OCI-M2 (cell line): ENCODE measurements around the gene OCA2.

Source experiments
- DNase-seq: peaks from one replicate; lab custom pipeline; 2025; ENCODE audit not compliant: unreplicated experiment; lab: John Stamatoyannopoulos, UW

Gene OCA2

DNA sequence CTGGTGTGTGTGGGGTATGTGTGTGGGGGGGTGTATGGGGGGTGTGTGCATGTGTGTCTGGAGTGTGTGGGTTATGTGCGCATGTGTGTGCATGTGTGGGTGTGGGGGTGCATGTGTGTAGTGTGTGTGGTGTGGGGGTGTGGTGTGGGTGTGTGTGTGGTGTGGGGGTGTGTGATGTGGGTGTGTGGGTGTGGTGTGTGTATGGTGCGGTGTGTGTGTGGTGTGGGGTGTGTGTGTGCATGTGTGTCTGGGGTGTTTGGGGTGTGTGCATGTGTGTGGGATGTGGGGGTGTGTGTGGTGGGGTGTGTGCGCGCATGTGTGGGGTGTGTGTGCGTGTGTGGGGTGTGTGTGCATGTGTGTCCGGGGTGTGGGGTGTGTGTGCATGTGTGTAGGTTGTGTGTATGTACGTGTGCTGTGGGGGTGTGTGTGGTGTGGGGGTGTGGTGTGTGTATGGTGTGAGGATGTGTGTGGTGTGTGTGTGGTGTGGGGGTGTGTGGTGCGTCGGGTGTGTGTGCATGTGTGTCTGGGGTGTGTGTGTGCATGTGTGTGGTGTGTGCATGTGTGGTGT is 6.2 kb upstream of the OCA2 start:
- DNase-seq: no peak

DNA sequence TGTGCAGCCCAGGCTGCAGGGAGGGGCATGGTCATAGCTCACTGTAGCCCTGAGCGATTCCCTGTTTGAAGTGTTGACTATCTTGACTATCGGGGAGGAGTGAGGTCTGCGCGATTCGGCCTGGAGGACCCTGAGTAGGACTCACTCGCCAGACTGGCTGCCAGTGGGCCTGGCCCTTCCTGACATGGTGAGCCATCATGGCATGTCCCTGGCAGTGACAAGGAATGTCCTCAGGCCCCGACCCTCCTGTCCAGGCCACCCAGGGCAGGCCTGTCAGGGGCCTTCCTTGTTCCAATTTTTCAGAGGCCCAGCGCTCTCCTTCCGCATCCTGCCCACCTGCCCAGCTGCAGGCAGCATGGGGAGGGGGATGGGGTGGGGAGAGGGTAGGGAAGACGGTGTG is 5.2 kb upstream of the OCA2 start:
- no peak for DNase-seq

DNA sequence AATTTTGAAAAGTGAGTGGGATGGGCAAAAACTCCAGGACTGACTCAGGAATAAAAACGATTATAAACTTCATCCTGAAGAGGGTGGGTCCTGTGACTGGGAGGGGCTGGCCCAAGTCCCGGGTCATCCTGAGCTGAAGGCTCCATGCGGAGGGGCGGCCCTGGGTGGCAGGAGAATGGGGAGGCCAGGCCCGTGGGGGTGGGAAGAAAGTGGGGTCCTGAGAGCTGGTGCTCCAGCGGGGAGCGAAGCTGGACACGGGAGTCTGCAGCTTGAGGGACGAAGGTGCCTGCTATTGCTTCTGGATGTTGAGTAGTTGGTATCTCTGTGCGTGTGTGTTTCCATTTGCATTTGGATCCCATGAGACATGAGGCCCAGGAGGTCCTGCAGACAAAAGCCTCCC is 4.7 kb upstream of the OCA2 start:
- DNase-seq: no peak

DNA sequence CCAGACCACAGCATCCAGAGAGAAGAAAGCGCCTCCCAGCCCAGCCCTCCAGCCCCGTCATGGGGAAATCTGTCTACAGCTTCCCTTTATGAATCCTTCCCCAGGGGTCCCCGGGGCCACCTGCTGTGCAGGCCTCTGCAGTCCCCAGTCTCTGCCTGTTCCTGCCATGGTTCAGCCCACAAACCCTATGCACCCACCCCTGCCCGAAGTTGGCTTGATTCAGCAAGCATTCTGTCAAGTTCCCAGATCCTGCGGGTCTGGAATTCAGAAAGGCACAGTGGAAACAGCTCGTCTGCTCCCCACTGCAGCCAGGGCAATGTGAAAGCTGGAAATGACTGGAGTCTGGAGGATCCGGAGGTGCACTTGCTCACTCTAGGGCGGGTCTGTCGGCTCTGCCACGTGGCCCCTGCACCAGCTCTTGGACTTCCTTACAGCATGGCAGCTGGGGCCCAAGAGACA is 2.9 kb upstream of the OCA2 start:
- no peak for DNase-seq

DNA sequence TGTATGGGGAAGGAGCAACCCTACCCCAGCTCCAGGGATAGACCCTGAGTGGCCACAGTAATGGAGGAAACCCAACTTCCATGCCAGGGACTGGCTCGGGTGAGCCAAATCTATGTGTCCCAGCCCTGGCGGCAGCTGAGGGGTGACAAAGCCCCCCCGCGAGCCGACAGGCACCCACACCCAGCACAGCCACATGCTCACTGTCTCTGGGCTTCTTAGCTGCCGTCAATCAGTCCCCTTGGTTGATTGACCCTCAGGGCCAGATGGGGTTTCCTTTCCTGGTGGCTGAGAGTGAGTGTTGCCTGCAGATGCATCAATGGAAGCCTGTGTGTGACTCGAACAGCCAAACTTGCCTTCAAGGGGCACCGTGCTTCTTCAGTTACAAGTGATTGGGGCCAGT is 2.1 kb upstream of the OCA2 start:
- no peak for DNase-seq

DNA sequence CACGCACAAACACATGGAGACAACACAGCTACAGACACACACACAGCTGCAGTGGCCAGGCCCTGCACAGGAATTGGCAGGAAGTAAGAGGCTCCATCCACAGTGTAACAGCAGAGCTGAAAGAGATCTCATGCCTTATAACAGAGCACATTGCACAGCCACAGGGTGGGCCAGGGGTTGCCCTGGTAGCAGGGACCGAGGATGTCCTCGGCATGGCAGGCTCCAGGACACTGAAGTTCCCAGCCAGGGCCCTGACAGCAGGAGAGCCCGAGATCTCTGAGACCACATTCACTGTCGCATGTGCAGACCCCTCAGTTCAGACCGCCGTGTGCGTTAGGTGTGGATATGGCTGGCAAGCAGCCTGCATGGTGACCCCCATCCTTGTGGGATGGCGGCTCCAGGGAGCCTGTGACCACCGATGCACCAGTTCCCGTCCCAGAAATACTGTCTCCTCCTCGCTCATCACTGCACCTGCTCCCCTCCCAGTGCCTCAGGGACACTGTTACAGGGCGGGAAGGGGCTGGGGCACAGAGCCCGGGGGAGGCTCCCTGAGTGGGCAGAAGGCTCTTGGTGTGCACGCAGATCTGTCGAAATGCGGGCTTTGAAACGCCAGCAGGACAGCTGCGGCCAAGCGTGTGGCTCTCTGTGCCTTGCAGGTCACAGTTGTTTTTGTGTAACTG is 1.5 kb upstream of the OCA2 start:
- no peak for DNase-seq

DNA sequence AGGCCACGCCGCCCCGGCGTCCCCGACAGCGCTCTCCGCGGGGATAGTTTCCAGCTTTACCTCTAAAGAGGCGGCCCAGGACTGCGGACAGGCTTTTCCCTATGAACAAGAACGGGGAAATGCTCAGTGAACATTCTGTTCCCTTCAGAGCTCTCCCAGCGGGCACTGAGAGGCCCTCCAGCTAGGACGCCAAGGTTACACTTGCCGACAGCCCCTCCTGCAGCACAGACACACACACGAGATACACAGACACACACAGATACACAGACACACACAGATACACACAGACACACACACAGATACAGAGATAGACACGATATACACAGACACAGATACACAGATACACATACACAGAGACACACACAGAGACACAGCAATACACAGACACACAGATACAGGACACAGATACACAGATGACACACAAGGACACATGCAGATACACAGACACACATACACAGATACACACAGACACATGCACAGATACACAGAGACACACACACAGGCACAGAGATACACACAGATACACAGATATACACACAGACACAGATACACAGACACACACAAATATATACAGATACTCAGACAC is 533 bp upstream of the OCA2 start:
- DNase-seq: no peak

DNA sequence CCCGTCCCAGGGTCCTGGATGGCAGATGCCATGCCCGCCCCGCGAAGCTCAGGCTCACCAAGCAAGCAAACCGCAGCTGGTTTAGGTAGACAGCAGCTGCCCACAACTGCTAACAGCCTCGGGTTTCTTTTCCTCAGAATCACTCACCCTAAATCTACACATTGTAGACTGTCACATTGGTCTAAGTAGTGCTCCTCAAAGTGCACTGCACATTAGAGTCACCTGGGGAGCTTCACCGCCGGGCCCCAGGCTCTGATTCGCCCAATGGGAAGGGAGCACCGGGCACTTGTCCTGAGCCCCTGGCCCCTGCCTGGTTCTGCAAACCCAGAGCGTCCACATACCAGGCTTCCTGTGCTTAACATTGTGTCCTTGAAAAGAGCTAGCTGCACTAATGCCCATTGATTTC is 752 bp downstream of the OCA2 start:
- no peak for DNase-seq

DNA sequence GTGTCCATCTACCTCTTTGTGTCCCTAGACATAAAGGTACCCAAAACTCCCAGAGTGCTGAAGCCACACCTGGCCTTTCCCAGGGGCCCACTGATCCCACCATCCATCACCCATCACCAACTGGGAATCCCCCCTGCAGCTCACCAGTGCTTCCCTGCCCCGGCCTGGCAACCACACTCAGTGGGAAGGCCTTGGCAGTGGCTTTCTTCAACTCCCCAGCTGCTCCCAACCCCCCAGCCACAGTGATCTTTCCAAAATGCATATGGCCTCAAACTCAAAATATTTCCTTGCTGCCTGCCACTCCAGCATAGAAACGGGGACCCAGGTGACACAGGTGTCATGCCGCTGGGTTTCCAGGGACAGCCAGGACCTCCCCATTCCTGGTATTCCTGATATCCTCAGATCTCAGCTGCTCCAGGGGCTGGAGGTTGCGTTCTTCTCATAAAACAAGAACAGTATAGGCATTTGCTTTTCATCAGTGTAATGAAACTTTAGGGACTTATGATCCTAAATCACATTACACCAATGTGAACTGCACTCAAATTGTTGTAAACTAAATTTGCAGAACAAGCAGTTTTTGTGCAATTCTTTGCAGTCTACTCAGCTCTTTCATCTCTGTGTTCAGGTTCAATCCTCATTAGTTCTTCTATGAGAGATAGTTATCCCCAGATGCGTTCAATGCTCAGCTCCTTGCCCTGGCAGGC is 1.3 kb downstream of the OCA2 start:
- DNase-seq: no peak

DNA sequence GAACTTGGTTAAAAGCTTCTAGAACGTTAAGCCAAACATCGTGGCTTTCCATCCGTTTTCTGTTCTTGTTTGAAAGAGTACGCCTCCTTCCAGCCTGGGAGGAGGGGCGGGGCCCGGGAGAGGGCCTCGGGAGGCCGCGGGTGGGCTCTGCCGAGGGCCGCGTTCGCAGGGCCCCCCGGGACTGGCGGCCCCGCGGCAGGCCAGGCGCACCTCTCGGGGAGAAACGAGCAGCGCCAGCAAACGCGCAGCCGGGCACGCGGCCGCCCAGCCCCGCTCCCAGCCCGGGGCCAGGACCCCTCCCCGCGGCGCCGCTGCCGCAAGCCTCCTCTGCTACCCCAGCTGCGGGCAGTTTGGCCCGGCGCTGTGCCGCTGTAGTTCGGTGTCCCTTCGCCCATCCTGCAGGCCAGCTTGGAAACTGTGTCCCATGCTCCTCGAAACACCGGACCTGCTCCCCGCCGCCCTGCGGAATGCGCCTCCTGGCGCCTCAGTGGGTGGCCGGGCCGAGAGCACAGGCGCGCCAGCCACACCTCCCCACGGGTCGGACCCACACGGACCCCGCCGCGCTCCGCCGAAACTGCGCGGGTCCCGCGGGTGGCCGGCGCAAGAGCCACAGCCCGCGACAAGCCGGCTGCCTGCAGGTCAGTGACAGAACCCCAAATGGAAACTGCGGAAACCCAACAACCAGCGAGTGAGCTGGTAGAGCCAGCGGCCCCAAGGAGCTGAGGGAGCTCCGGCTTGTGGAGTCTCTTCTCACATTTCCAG is 2.3 kb downstream of the OCA2 start:
- DNase-seq: no peak

DNA sequence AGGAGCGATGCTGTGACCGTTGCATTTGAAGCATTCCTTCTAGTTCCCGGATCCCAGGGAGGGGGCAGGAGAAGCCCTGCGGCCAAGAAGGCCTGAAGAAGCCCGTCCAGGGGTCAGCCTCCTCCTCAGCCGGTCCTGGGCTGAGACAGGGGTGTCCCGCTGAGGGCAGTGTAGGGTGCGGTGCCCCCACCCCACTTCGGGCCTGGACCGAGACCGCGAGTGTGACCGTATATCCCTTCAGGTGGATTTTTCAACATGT is 2.8 kb downstream of the OCA2 start:
- no peak for DNase-seq

DNA sequence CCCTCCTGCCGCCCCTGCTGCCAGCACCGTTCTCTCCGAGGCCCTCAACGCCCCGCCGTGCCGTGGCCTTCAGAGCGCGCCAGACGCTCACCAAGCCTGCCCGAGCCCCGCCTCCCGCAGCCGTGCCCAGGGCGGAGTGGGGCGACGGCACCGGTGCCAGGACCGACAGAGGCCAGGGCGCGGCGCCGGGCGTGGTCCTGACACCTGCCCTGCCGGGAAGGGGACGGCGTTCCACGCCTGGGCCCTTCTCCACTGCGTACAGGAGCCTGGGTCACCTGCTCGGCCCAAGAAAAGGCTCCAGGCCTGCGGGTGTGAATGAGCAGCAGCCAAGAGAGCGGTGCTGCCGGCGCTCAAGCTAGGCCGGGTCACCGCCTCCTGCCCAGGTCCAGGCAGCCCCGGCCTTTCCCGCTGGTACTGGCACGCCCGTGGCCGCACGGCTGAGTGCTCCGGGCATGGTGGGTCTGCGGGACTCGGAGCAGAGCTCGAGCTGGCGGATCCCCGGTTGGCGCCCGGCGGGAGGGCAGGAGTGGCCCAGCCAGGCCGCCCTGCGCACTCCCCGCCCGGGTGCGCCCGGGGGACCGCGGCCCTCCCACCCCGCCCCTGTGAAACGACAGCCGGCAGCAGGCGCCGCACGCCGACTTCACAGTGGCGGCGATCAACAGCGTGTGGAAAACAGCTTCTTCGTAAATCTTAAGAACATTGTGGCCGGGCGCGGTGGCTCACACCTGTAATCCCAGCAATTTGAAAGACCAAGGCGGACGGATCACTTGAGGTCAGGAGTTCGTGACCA is 4.2 kb downstream of the OCA2 start:
- DNase-seq: no peak

DNA sequence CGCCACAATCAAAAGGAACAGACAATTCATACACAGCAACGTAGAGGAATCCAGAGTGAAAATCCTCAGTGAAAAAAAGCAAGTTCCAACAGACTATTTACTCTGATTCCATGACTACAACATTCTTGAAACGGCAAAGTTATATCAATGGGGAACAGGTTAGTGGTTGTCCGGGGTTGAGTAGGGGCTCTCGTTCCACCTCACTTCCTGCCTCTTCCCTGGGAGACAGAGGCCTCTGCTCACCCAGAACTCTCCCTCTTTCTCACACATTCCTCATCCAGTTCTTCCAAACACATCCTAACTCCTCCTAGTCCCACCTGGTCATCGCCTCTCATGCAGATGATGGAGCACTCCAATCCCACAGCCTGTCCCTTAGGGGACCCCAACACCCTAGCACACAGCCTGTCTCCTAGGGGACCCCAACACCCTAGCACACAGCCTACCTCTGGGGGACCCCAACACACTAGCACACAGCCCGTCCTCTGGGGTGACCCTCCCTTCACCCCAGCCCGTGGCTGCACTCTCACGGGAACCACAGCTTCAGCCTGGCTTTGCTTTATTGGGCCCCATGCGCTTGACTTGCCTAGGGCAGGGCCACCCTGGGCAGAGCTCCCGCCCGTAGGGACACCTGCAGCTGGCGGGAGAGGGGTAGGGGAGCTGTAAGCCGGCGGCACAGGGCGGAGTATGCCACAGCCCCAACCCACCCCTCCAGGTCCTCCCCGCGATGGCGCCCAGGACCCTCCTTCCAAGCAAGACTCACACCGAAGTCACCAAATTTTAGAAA is 5.2 kb downstream of the OCA2 start:
- DNase-seq: no peak

DNA sequence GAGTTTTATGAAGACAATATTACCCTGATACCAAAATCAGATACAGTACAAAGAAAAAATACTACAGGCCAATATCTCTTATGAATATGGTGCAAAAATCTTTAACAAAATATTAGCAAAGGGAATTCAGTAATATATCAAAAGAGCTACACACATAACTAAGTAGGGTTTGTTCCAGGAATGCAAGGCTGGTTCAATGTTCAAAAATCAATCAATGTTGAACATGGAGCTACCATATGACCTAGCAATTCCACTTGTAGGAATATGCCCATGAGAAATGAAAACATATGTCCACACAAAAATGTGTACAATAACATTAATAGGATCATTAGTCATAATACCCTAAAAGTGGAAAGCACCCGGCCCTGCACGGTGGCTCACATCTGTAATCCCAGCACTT is 7.8 kb downstream of the OCA2 start:
- no peak for DNase-seq

DNA sequence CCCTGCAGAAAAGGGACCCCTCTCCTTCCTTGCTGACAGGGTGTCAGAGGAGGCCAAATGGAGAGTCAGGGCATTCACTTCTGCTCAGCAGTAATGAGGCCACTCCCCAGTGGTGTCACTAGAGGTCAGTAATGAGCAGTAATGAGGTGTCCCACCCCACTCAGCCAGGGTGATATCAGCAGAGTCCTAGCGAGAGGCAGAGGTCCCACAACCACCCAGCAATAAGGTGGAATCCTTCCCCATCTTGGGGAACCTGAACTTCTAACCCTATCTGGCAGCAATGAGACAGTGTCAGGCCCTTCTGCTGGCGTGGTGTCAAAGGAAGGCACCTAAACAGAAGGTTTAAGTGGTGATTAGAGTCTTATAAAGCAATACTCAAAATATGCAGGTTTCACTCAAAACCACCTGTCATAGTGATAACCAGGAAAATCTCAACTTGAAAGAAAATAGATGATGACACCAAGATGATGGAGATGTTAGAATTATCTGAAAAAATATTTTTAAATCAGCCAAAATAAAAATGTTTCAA is 12.9 kb downstream of the OCA2 start:
- peak; percentile 5 for DNase-seq

DNA sequence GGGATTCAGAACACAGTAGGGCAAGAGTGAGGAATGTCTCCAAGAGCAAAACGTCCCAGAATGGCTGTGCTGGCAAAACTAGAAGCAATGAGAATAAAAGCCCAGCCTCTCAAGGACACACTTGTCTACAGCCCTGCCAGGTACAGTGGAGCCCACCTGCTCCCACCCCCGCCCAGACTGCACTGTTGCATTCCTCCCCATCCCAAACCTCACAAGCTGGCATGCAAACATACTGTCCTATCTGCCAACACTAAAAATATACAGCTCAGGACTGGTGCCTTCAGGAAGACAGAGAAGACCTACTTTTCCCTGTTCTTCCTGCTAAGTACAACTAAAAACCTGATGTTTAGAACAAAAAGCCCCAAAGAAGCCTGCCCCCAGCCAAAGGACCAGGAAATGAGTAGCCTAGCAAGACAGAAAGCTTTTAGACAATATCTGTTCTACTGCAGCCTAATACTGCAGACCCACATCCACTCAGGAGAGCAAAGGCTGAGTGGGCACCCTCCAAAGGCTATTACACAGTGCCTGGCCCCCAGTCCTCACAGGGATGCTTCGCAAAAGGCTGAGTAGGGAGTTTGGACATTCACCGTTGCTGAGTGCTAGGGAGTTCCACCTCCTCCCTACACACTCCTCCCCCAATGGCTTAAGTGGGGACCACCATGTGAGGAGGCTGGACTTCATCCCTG is 13.5 kb downstream of the OCA2 start:
- no peak for DNase-seq

DNA sequence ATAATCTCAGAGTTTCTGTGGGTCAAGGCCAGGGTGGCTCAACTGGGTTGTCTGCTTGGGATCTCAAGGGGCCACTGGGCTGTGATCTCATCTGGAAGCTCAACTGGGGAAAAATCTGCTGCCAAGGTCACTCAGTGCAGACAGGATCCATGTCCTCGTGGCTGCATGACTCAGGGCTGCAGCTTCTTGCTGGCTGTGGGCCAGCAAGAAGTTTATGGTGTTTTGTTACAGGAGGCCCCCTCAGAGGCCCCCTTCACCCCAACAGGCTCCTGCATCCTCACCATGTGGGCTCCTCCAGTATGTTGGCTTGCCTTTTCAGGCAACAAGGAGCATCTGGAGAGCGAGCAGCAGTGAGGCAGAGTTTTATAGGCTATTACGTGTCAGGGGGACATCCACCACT is 14.6 kb downstream of the OCA2 start:
- no peak for DNase-seq

DNA sequence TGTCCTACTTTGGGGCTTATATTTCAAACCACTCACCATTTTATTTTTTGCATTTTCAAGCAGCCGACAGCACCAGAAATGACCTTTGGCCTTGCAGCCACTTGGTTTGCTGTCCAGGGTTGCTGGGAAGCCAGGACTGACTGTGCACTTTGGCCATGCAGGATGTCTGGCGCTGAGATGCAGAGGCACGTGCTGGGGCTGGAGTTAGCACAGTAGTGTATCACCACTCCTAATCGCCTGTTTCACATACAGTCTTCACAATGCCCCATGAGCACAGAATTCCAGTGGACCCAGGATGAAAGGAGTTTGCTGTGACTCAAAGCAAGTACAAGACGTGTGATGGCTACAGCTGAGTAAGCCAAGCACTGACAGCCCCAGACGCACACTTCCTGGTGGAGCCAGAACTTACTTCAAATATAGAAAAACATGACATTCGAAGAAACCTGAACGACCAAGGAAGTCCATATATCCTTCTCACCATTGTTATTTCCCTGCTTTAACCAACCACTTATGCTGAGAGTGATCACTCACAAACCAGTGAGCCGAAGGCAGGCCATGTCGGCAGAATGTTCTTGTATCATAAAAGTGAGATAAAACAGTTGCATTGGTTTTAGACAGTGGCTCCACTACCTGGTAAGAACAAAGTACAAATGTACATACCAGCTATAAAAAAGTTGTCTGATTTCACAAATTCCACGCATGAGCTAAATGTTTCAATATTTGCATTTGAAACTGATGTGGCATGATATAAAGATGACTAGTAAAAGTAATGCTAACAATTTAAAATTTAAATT is 16.0 kb downstream of the OCA2 start:
- DNase-seq: no peak

DNA sequence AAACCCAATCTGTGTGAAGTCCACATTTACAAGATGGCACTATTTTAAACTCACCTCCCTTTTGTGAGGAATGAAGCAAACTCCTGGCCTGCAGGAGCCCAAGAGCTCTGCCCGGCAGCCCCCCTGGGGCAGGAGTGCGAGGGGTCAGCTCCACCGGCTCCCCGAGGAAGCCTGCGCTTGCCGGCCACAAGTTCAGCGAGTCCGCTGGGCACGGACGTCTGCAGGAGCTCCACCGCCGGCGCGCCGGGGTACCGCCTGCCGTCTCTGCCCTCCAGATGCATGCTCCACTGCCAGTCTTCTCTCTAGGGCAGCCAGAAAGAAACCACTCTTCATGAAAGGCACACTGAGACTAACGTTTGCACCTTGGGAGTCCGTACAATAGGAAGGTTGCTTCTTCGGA is 17.5 kb downstream of the OCA2 start:
- DNase-seq: no peak
